HepG2 (cell line): ENCODE measurements around the gene SDCCAG8. TPM values are rescaled to one million over a fixed set of nuclear protein-coding genes. Genes with fewer than 3 reads are reported as not detected.

Source experiments
- ATAC-seq: fragments of 200-7000 bp; cut with Tn5 transposase; 3 replicates; pipeline ENCODE4 v1.9.1; 2020; ENCODE audit warnings: mild to moderate bottlenecking, moderate library complexity
- BruUV-seq: library from RNA; stranded (reverse); fragments of 400-500 nt; replicated peaks from 2 replicates; lab custom pipeline; 2021; lab: Mats Ljungman, UMichigan
- CTCF ChIA-PET: fragments of 300-600 bp; formaldehyde crosslinking; extraction: SDS; loops from one replicate; lab custom pipeline; 2021; ENCODE audit warnings: low total read pairs, inconsistent platforms, low intra/inter-chr PET ratio; lab: Yijun Ruan, JAX
- POLR2A ChIA-PET: fragments of 350-600 bp; sonication (Branson Sonifier 250); formaldehyde crosslinking; loops from one replicate; lab custom pipeline; 2020; ENCODE audit warnings: antibody characterized with exemption, inconsistent platforms; lab: Yijun Ruan, JAX
- DNase-seq: peaks from one replicate; pipeline ENCODE4 v3.0.0-alpha.2; 2015; ENCODE audit warnings: low spot score
- FAIRE-seq: peaks from 3 replicates; lab custom pipeline; 2011; peaks lifted over from hg19 to GRCh38; lab: Jason Lieb, UNC
- H2AFZ ChIP-seq: one replicate; pipeline ENCODE4 v1.6.1; 2011; ENCODE audit warnings: low read length, inconsistent platforms
- H3K27ac ChIP-seq: fragments of 300-600 bp; 3 replicates; pipeline ENCODE4 v1.8.0; 2011; ENCODE audit warnings: mixed run types, mild to moderate bottlenecking, mixed read lengths, low read length, inconsistent platforms; ENCODE audit not compliant: insufficient read depth; ENCODE audit errors: extremely low read length
- H3K27me3 ChIP-seq, 2 experiments: fragments of 200-600 bp in 1 of 2; 2 replicates in 1 of 2; 3 replicates in 1 of 2; pipeline versions ENCODE4 v1.6.0 to v1.8.0; 2011; ENCODE audit warnings: low read length in 2 of 2, mild to moderate bottlenecking in 2 of 2, moderate library complexity in 2 of 2, inconsistent platforms in 1 of 2; ENCODE audit not compliant: insufficient read depth in 2 of 2, control insufficient read depth in 1 of 2
- H3K36me3 ChIP-seq, 2 experiments: fragments of 200-600 bp in 1 of 2; replicated peaks in 1 of 2; 2 replicates in 1 of 2; 3 replicates in 1 of 2; pipeline versions ENCODE4 v1.5.1 to v1.8.0; 2011; ENCODE audit warnings: low read length in 2 of 2, inconsistent platforms in 1 of 2; ENCODE audit not compliant: insufficient read depth in 2 of 2, control insufficient read depth in 1 of 2
- H3K4me1 ChIP-seq: 2 replicates; pipeline ENCODE4 v1.5.1; 2012; ENCODE audit warnings: low read length, inconsistent platforms; ENCODE audit not compliant: insufficient read depth
- H3K4me2 ChIP-seq: 2 replicates; pipeline ENCODE4 v1.6.0; 2011; ENCODE audit warnings: low read depth, low read length, inconsistent platforms
- H3K4me3 ChIP-seq, 3 experiments: fragments of 200-600 bp in 1 of 3; sonication (generic), shearing (Covaris generic) in 1 of 3; replicated peaks in 1 of 3; 2 replicates each; pipeline ENCODE4 v1.5.1; 2011 to 2016; ENCODE audit warnings: low read length in 3 of 3, inconsistent platforms in 2 of 3, low read depth in 2 of 3, mild to moderate bottlenecking in 2 of 3, control low read depth in 1 of 3, mixed read lengths in 1 of 3; ENCODE audit not compliant: insufficient read depth in 1 of 3
- H3K79me2 ChIP-seq: one replicate; pipeline ENCODE4 v1.6.1; 2011; ENCODE audit warnings: low read length, inconsistent platforms; ENCODE audit not compliant: insufficient read depth
- H3K9ac ChIP-seq: 2 replicates; pipeline ENCODE4 v1.6.0; 2011; ENCODE audit warnings: mild to moderate bottlenecking, low read depth, low read length, inconsistent platforms; ENCODE audit not compliant: insufficient read depth
- H3K9me3 ChIP-seq: 2 replicates; pipeline ENCODE4 v1.5.1; 2012; ENCODE audit warnings: mild to moderate bottlenecking, low read length
- H4K20me1 ChIP-seq: 2 replicates; pipeline ENCODE4 v1.6.0; 2011; ENCODE audit warnings: inconsistent platforms, mild to moderate bottlenecking, low read length, moderate library complexity; ENCODE audit not compliant: insufficient read depth
- ARNT2 ChIP-seq: sonication (generic); formaldehyde crosslinking; IDR thresholded peaks from 2 replicates; pipeline ENCODE4 v1.8.0; 2022; ENCODE audit warnings: mild to moderate bottlenecking, low read depth, missing genetic modification reagents, moderate library complexity
- BHLHE40 ChIP-seq: IDR thresholded peaks from 2 replicates; pipeline ENCODE4 v1.6.1; 2011; ENCODE audit warnings: low read length, improper control_type of control experiment
- FOSL1 ChIP-seq: sonication (generic); formaldehyde crosslinking; IDR thresholded peaks from 2 replicates; pipeline ENCODE4 v1.9.0; 2021; ENCODE audit warnings: missing genetic modification reagents, borderline replicate concordance
- GZF1 ChIP-seq: sonication (generic); formaldehyde crosslinking; IDR thresholded peaks from 2 replicates; pipeline ENCODE4 v1.5.1; 2020; ENCODE audit warnings: mild to moderate bottlenecking, missing genetic modification reagents
- KDM1A ChIP-seq: IDR thresholded peaks from 2 replicates; pipeline ENCODE4 v1.6.1; 2016; ENCODE audit warnings: missing compliant biosample characterization
- NR1H2 ChIP-seq: sonication (generic); formaldehyde crosslinking; IDR thresholded peaks from 2 replicates; pipeline ENCODE4 v1.8.1; 2022; ENCODE audit warnings: low read depth, missing genetic modification reagents, borderline replicate concordance
- PHF20 ChIP-seq: sonication (generic); formaldehyde crosslinking; IDR thresholded peaks from 2 replicates; pipeline ENCODE4 v1.5.0; 2020; ENCODE audit warnings: mild to moderate bottlenecking, missing genetic modification reagents
- TAF15 ChIP-seq: fragments of 200-400 bp; formaldehyde crosslinking; IDR thresholded peaks from one replicate; pipeline ENCODE4 v1.6.1; 2018; ENCODE audit warnings: mild to moderate bottlenecking, low read depth, low read length; ENCODE audit not compliant: poor library complexity, severe bottlenecking
- ZC3H13 ChIP-seq: sonication (generic); formaldehyde crosslinking; IDR thresholded peaks from 2 replicates; pipeline ENCODE4 v1.8.1; 2023; ENCODE audit warnings: mild to moderate bottlenecking, missing genetic modification reagents, moderate library complexity
- ZNF234 ChIP-seq: sonication (generic); formaldehyde crosslinking; conservative IDR thresholded peaks from 2 replicates; pipeline ENCODE4 v1.5.1; 2020; ENCODE audit warnings: mild to moderate bottlenecking, missing genetic modification reagents
- ZNF382 ChIP-seq: sonication (generic); formaldehyde crosslinking; IDR thresholded peaks from 2 replicates; pipeline ENCODE4 v1.5.0; 2020; ENCODE audit warnings: missing genetic modification reagents, mild to moderate bottlenecking, borderline replicate concordance
- ZNF468 ChIP-seq: sonication (generic); formaldehyde crosslinking; IDR thresholded peaks from 2 replicates; pipeline ENCODE4 v1.8.0; 2022; ENCODE audit warnings: mild to moderate bottlenecking, moderate library complexity, missing genetic modification reagents
- ZNF570 ChIP-seq: sonication (generic); formaldehyde crosslinking; IDR thresholded peaks from 2 replicates; pipeline ENCODE4 v1.4.0; 2020; ENCODE audit warnings: mild to moderate bottlenecking, missing genetic modification reagents, borderline replicate concordance
- ZNF724P ChIP-seq: sonication (generic); formaldehyde crosslinking; IDR thresholded peaks from 2 replicates; pipeline ENCODE4 v1.8.0; 2022; ENCODE audit warnings: missing genetic modification reagents, borderline replicate concordance
- ZNF75D ChIP-seq: sonication (generic); formaldehyde crosslinking; IDR thresholded peaks from 2 replicates; pipeline ENCODE4 v1.8.1; 2023; ENCODE audit warnings: missing genetic modification reagents, mild to moderate bottlenecking, borderline replicate concordance
- WGBS: methylation state at CpG from one replicate; pipeline ENCODE4 v1.1.6; 2017; ENCODE audit warnings: low lambda C conversion rate; 5-methylcytosine and 5-hydroxymethylcytosine counted together
- in situ Hi-C: cut with HindIII; loops from 2 replicates; pipeline ENCODE4 v1.10.0; 2017; ENCODE audit warnings: low pct_unique_long_range_greater_than_20kb; ENCODE audit not compliant: extremely low pct_ligation_motif_present
- intact Hi-C: fragments of 100-400 bp; cut with micrococcal nuclease; formaldehyde crosslinking; loops from one replicate; pipeline ENCODE4 v1.10.0; 2022; ENCODE audit not compliant: unreplicated experiment
- polyA plus RNA-seq, 8 experiments: library from polyadenylated mRNA; depleted of rRNA in 3 of 8; stranded (reverse) in 7 of 8; unstranded in 1 of 8; fragments of >200 nt; fragmentation: Illumina TruSeq in 4 of 8; extraction: Trizol in 4 of 8; gene quantifications; 2 replicates each; pipeline versions ENCODE4 v1.2.1 to v1.2.3, GENCODE V29; 2011 to 2016; ENCODE audit warnings: low read depth in 4 of 8, missing spikeins in 1 of 8, mixed read lengths in 1 of 8; ENCODE audit not compliant: insufficient read depth in 1 of 8
- total RNA-seq, 5 experiments: library from RNA; depleted of rRNA; stranded (reverse); fragments of >200 nt; fragmentation: Illumina TruSeq; extraction: Trizol; gene quantifications; 2 replicates each; pipeline ENCODE4 v1.2.3, GENCODE V29; 2016; ENCODE audit warnings: low read depth in 1 of 5
- TF ChIP-seq, protein P1 (sequence below): IDR thresholded peaks from 2 replicates; pipeline ENCODE4 v1.6.1; 2016; ENCODE audit warnings: low read depth, borderline replicate concordance
- TF ChIP-seq, protein P2 (sequence below): fragments of 450-650 bp; IDR thresholded peaks from 2 replicates; pipeline ENCODE4 v1.6.1; 2017; ENCODE audit warnings: mild to moderate bottlenecking
- TF ChIP-seq, protein P3 (sequence below): sonication (generic); IDR thresholded peaks from 2 replicates; pipeline ENCODE4 v1.6.1; 2016; ENCODE audit warnings: low read depth, borderline replicate concordance
- TF ChIP-seq, protein P4 (sequence below): sonication (generic); formaldehyde crosslinking; IDR thresholded peaks from 2 replicates; pipeline ENCODE4 v1.4.0; 2020; ENCODE audit warnings: missing genetic modification reagents, low read depth, mild to moderate bottlenecking, borderline replicate concordance
- TF ChIP-seq, protein P5 (sequence below): sonication (generic); formaldehyde crosslinking; IDR thresholded peaks from 2 replicates; pipeline ENCODE4 v1.8.1; 2023; ENCODE audit warnings: mild to moderate bottlenecking, missing genetic modification reagents

Gene SDCCAG8
- total and polyA plus RNA-seq, 2 of the 13 experiments (the other 11 are each of a cell fraction or from before 2014, with no cell fraction given), result 9.5 to 13.4 TPM

DNA sequence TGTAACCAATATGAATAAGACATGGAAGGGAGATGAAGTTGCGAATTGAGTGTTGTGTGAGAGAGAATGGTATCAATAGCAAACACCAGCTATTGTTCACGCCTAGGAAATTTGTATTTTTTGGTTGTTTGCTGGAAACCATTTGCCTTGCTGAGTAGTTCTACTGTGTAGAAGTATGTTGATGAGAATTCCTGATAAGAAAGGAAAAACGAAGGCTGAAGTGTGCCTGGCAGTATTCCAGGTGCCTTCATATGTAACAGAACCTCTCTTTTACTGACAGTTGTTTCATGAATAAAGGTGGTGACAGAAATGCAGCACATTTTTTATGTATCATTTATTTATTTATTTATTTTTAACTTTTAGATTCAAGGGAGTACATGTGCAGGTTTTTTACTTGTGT, 79.5 kb downstream of the SDCCAG8 start:
- ChIA-PET POLR2A (no interaction called here), CTCF (no interaction called here)
- no peaks in the 10 kb centered on the region; a peak in 1 of 5 replicates for H3K36me3 ChIP-seq
- no peak for FAIRE-seq
- intact Hi-C loops (no loop called here), in situ Hi-C loops (loop anchor here (25.0 kb wide), 1 partner anchor 873 kb away; no protein-coding TSS in a partner anchor)
- H2AFZ ChIP-seq, result no peak overlapping the region
- no peaks in the 10 kb centered on the region for H4K20me1 ChIP-seq
- no peak for ATAC-seq
- H3K4me3 ChIP-seq, result no peak overlapping the region
- no TSS peak for BruUV-seq
- no peak overlapping the region for H3K4me2 ChIP-seq
- no peak overlapping the region for H3K27ac ChIP-seq
- no peaks in the 10 kb centered on the region for H3K9me3 ChIP-seq
- no peaks in the 10 kb centered on the region for H3K27me3 ChIP-seq
- H3K4me1 ChIP-seq, result no peaks in the 10 kb centered on the region
- DNase-seq, result no peak
- TF ChIP-seq PHF20 (CRISPR knock-in tag) (no peak), ZNF724P (CRISPR knock-in tag) (no peak), ZNF234 (CRISPR knock-in tag) (no peak), GZF1 (CRISPR knock-in tag) (no peak), TAF15 (no peak), NR1H2 (CRISPR knock-in tag) (no peak), ZNF382 (CRISPR knock-in tag) (no peak), ZNF570 (CRISPR knock-in tag) (no peak), KDM1A (no peak), ZNF468 (no peak), ZC3H13 (CRISPR knock-in tag) (no peak), ZNF75D (CRISPR knock-in tag) (no peak), BHLHE40 (no peak), ARNT2 (CRISPR knock-in tag) (no peak), FOSL1 (CRISPR knock-in tag) (no peak)
- TF ChIP-seq, protein P1, sequence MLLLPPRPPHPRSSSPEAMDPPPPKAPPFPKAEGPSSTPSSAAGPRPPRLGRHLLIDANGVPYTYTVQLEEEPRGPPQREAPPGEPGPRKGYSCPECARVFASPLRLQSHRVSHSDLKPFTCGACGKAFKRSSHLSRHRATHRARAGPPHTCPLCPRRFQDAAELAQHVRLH (CRISPR knock-in tag), result no peak
- TF ChIP-seq, protein P2, sequence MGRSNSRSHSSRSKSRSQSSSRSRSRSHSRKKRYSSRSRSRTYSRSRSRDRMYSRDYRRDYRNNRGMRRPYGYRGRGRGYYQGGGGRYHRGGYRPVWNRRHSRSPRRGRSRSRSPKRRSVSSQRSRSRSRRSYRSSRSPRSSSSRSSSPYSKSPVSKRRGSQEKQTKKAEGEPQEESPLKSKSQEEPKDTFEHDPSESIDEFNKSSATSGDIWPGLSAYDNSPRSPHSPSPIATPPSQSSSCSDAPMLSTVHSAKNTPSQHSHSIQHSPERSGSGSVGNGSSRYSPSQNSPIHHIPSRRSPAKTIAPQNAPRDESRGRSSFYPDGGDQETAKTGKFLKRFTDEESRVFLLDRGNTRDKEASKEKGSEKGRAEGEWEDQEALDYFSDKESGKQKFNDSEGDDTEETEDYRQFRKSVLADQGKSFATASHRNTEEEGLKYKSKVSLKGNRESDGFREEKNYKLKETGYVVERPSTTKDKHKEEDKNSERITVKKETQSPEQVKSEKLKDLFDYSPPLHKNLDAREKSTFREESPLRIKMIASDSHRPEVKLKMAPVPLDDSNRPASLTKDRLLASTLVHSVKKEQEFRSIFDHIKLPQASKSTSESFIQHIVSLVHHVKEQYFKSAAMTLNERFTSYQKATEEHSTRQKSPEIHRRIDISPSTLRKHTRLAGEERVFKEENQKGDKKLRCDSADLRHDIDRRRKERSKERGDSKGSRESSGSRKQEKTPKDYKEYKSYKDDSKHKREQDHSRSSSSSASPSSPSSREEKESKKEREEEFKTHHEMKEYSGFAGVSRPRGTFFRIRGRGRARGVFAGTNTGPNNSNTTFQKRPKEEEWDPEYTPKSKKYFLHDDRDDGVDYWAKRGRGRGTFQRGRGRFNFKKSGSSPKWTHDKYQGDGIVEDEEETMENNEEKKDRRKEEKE, result no peak
- TF ChIP-seq, protein P3, sequence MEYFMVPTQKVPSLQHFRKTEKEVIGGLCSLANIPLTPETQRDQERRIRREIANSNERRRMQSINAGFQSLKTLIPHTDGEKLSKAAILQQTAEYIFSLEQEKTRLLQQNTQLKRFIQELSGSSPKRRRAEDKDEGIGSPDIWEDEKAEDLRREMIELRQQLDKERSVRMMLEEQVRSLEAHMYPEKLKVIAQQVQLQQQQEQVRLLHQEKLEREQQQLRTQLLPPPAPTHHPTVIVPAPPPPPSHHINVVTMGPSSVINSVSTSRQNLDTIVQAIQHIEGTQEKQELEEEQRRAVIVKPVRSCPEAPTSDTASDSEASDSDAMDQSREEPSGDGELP, result no peak
- TF ChIP-seq, protein P4, sequence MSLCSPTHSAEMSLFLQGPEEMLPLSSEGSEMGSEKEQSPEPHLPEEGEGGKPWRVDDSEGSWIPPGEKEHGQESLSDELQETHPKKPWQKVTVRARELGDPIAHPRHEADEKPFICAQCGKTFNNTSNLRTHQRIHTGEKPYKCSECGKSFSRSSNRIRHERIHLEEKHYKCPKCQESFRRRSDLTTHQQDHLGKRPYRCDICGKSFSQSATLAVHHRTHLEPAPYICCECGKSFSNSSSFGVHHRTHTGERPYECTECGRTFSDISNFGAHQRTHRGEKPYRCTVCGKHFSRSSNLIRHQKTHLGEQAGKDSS (CRISPR knock-in tag), result no peak
- TF ChIP-seq, protein P5, sequence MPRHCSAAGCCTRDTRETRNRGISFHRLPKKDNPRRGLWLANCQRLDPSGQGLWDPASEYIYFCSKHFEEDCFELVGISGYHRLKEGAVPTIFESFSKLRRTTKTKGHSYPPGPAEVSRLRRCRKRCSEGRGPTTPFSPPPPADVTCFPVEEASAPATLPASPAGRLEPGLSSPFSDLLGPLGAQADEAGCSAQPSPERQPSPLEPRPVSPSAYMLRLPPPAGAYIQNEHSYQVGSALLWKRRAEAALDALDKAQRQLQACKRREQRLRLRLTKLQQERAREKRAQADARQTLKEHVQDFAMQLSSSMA (CRISPR knock-in tag), result no peak
- WGBS, result 97% methylated on average over 3 of the region's 3 CpGs
- no peaks in the 10 kb centered on the region for H3K79me2 ChIP-seq
- no peak overlapping the region for H3K9ac ChIP-seq
